ENCODE data around the gene HS3ST5.

The HS3ST5 gene
- total RNA-seq, result 0 reads per million in 2 donors

- DNase-seq, result no peak
These were observed at the start of gene HS3ST5 for GRCh38 chr6:114342826-114343781. HS3ST5 (minus strand) TSS chr6:114343023; CDS start chr6:114062845, 280,178 bp downstream.

GRCh38 chr6:114390176-114390575, 47.4 kb upstream of the HS3ST5 start:
- DNase-seq, result no peak

- DNase-seq, result no peak
These were observed 46.3 kb upstream of the HS3ST5 start for GRCh38 chr6:114389111-114389510.

GRCh38 chr6:114382406-114382805, 39.6 kb upstream of the HS3ST5 start:
- DNase-seq, result no peak

GRCh38 chr6:114377881-114378280, 35.1 kb upstream of the HS3ST5 start:
- DNase-seq, result no peak

GRCh38 chr6:114376611-114377175, 33.9 kb upstream of the HS3ST5 start:
- DNase-seq, result no peak

GRCh38 chr6:114375541-114376192, 32.8 kb upstream of the HS3ST5 start:
- no peak for DNase-seq

GRCh38 chr6:114367315-114367961, 24.6 kb upstream of the HS3ST5 start:
- DNase-seq, result no peak

GRCh38 chr6:114366899-114367298, 24.1 kb upstream of the HS3ST5 start:
- no peak for DNase-seq

GRCh38 chr6:114364301-114364700, 21.5 kb upstream of the HS3ST5 start:
- no peak for DNase-seq

GRCh38 chr6:114362957-114363356, 20.1 kb upstream of the HS3ST5 start:
- no peak for DNase-seq

- no peak for DNase-seq
These were observed 19.6 kb upstream of the HS3ST5 start for GRCh38 chr6:114362396-114362795.

- DNase-seq, result no peak
These were observed 18.2 kb upstream of the HS3ST5 start for GRCh38 chr6:114361036-114361435.

GRCh38 chr6:114355300-114355699, 12.5 kb upstream of the HS3ST5 start:
- DNase-seq, result no peak

- no peak for DNase-seq
These were observed 11.7 kb upstream of the HS3ST5 start for GRCh38 chr6:114354482-114354881.

- DNase-seq, result no peak
These were observed 3.6 kb upstream of the HS3ST5 start for GRCh38 chr6:114346451-114346850.

- no peak for DNase-seq
These were observed 2.1 kb upstream of the HS3ST5 start for GRCh38 chr6:114344971-114345275.

GRCh38 chr6:114344246-114344970, 1.6 kb upstream of the HS3ST5 start:
- no peak for DNase-seq

- DNase-seq, result no peak
These were observed 940 bp upstream of the HS3ST5 start for GRCh38 chr6:114343782-114344144.

- no peak for DNase-seq
These were observed 567 bp downstream of the HS3ST5 start for GRCh38 chr6:114342086-114342825.

GRCh38 chr6:114339706-114340105, 3.1 kb downstream of the HS3ST5 start:
- DNase-seq, result no peak

- no peak for DNase-seq
These were observed 8.6 kb downstream of the HS3ST5 start for GRCh38 chr6:114334237-114334636.

All from activated gamma-delta T cell (primary cell).